ENCODE results near the gene HCAR2.
"Not testable (repeated sequence)": the region's sequence is repeated elsewhere in the genome, so short reads cannot be mapped to it uniquely, and the experiment has no call there.

Gene HCAR2

DNA sequence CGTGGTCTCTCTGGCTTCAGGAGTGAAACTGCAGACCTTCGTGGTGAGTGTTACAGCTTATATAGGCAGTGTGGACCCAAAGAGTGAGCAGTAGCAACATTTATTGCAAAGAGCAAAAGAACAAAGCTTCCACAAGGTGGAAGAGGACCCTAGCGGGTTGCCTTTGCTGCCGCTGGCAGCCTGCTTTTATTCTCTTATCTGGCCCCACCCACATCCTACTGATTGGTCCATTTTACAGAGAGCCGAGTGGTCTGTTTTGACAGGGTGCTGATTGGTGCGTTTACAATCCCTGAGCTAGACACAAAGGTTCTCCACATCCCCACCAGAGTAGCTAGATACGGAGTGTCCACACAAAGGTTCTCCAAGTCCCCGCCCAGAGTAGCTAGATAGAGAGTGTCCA is 27.1 kb downstream of the HCAR2 start:
- not testable (repeated sequence) for H3K79me1 ChIP-seq (ENCODE audit: low read depth, low read length); H3K27ac ChIP-seq (replicated peaks; ENCODE audit: low read length); H3K4me1 ChIP-seq (ENCODE audit: control insufficient read depth in 2 of 2, insufficient read depth in 1 of 2, low read depth in 1 of 2, low read length in 2 of 2); H3K36me3 ChIP-seq (replicated peaks in 1 of 2; ENCODE audit: control insufficient read depth in 2 of 2, insufficient read depth in 2 of 2, low read length in 2 of 2); DNase-seq (ENCODE audit: low spot score); H3K4ac ChIP-seq (ENCODE audit: low read length); H3K14ac ChIP-seq (ENCODE audit: low read length); H2BK120ac ChIP-seq (ENCODE audit: low read depth, low read length); H4K91ac ChIP-seq (ENCODE audit: low read depth, low read length, poor library complexity); H3K27me3 ChIP-seq (ENCODE audit: control insufficient read depth in 3 of 3, insufficient read depth in 3 of 3, low read depth in 1 of 3, low read length in 3 of 3); H2AK5ac ChIP-seq (ENCODE audit: low read depth, low read length); H2BK15ac ChIP-seq (ENCODE audit: low read length); H3K18ac ChIP-seq (ENCODE audit: low read length); H2BK5ac ChIP-seq (ENCODE audit: low read length); H3K9me3 ChIP-seq (replicated peaks in 1 of 2; ENCODE audit: control insufficient read depth in 2 of 2, insufficient read depth in 1 of 2, low read depth in 1 of 2, low read length in 2 of 2); H2BK12ac ChIP-seq (ENCODE audit: low read length); H3K4me2 ChIP-seq (ENCODE audit: insufficient read depth, low read length, poor library complexity, severe bottlenecking); H4K8ac ChIP-seq (ENCODE audit: low read depth, low read length); H2AFZ ChIP-seq (ENCODE audit: low read length); H3K4me3 ChIP-seq (ENCODE audit: low read length in 2 of 2); H3K23ac ChIP-seq (ENCODE audit: low read depth, low read length, poor library complexity); H3K9ac ChIP-seq (ENCODE audit: low read depth, low read length, poor library complexity)
- no CpG with 5 or more reads among the region's 8 CpGs for WGBS, 2 donors (ENCODE audit: extremely low coverage in 2 of 2, insufficient read length in 2 of 2, insufficient replicate concordance in 1 of 2)

DNA sequence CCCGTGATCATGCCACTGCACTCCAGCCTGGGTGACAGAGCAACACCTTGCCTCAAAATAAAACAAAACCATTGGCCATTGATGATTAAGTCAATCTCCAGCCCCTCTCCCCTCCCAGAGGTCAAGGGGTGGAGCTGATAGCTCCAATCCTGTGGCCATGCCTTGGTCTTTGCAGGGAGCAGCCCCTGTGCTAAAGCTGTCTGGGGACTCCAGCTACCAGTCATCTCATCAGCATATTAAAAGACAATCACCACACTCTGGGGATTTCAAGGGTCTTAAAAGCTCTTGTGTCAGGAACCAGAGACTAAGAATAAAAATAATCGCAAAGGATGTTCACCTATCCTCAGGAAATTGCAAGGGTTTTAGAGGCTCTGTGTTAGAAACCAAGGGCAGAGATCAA is 30.6 kb downstream of the HCAR2 start:
- Histone ChIP-seq H3K36me3 (replicated peaks in 1 of 2; ENCODE audit: control insufficient read depth in 2 of 2, insufficient read depth in 2 of 2, low read length in 2 of 2) (no peaks in the 10 kb centered on the region), H3K4me1 (ENCODE audit: control insufficient read depth in 2 of 2, insufficient read depth in 1 of 2, low read depth in 1 of 2, low read length in 2 of 2) (peaks cover 0 to 5% of the 10 kb centered on the region in 2 donors), H3K4me2 (ENCODE audit: insufficient read depth, low read length, poor library complexity, severe bottlenecking) (no peak overlapping the region), H3K23ac (ENCODE audit: low read depth, low read length, poor library complexity) (no peak overlapping the region), H2AK5ac (ENCODE audit: low read depth, low read length) (no peak overlapping the region), H2BK120ac (ENCODE audit: low read depth, low read length) (no peak overlapping the region), H3K14ac (ENCODE audit: low read length) (no peak overlapping the region), H3K4ac (ENCODE audit: low read length) (no peak overlapping the region), H3K79me1 (ENCODE audit: low read depth, low read length) (no peaks in the 10 kb centered on the region), H2AFZ (ENCODE audit: low read length) (no peak overlapping the region), H3K18ac (ENCODE audit: low read length) (no peak overlapping the region), H3K27me3 (ENCODE audit: control insufficient read depth in 3 of 3, insufficient read depth in 3 of 3, low read depth in 1 of 3, low read length in 3 of 3) (no peaks in the 10 kb centered on the region), H4K8ac (ENCODE audit: low read depth, low read length) (no peak overlapping the region), H3K4me3 (ENCODE audit: low read length in 2 of 2) (no peak overlapping the region), H2BK12ac (ENCODE audit: low read length) (no peak overlapping the region), H2BK5ac (ENCODE audit: low read length) (no peak overlapping the region), H2BK15ac (ENCODE audit: low read length) (no peak overlapping the region), H3K9ac (ENCODE audit: low read depth, low read length, poor library complexity) (no peak overlapping the region), H4K91ac (ENCODE audit: low read depth, low read length, poor library complexity) (no peak overlapping the region), H3K9me3 (replicated peaks in 1 of 2; ENCODE audit: control insufficient read depth in 2 of 2, insufficient read depth in 1 of 2, low read depth in 1 of 2, low read length in 2 of 2) (no peaks in the 10 kb centered on the region), H3K27ac (replicated peaks; ENCODE audit: low read length) (no peak overlapping the region)
- no peak for DNase-seq (ENCODE audit: low spot score)
- no CpG with 5 or more reads among the region's 2 CpGs for WGBS, 2 donors (ENCODE audit: extremely low coverage in 2 of 2, insufficient read length in 2 of 2, insufficient replicate concordance in 1 of 2)

GRCh38 chr12:122669397-122670070 is 33.6 kb downstream of the HCAR2 start:
- H2AFZ ChIP-seq (ENCODE audit: low read length): no peak overlapping the region
- DNase-seq (ENCODE audit: low spot score): no peak
- H3K14ac ChIP-seq (ENCODE audit: low read length): no peak overlapping the region
- H3K4me2 ChIP-seq (ENCODE audit: insufficient read depth, low read length, poor library complexity, severe bottlenecking): no peak overlapping the region
- peaks cover 0 to 5% of the 10 kb centered on the region in 2 donors for H3K4me1 ChIP-seq (ENCODE audit: control insufficient read depth in 2 of 2, insufficient read depth in 1 of 2, low read depth in 1 of 2, low read length in 2 of 2)
- H2AK5ac ChIP-seq (ENCODE audit: low read depth, low read length): no peak overlapping the region
- H3K18ac ChIP-seq (ENCODE audit: low read length): no peak overlapping the region
- H3K9me3 ChIP-seq (replicated peaks in 1 of 2; ENCODE audit: control insufficient read depth in 2 of 2, insufficient read depth in 1 of 2, low read depth in 1 of 2, low read length in 2 of 2): no peaks in the 10 kb centered on the region
- no peak overlapping the region for H3K4ac ChIP-seq (ENCODE audit: low read length)
- no peak overlapping the region for H2BK15ac ChIP-seq (ENCODE audit: low read length)
- no peak overlapping the region for H2BK5ac ChIP-seq (ENCODE audit: low read length)
- H3K23ac ChIP-seq (ENCODE audit: low read depth, low read length, poor library complexity): no peak overlapping the region
- H3K9ac ChIP-seq (ENCODE audit: low read depth, low read length, poor library complexity): no peak overlapping the region
- no peak overlapping the region for H3K4me3 ChIP-seq (ENCODE audit: low read length in 2 of 2)
- no peaks in the 10 kb centered on the region for H3K79me1 ChIP-seq (ENCODE audit: low read depth, low read length)
- no peak overlapping the region for H3K27ac ChIP-seq (replicated peaks; ENCODE audit: low read length)
- no peaks in the 10 kb centered on the region for H3K36me3 ChIP-seq (replicated peaks in 1 of 2; ENCODE audit: control insufficient read depth in 2 of 2, insufficient read depth in 2 of 2, low read length in 2 of 2)
- H2BK120ac ChIP-seq (ENCODE audit: low read depth, low read length): no peak overlapping the region
- no peak overlapping the region for H4K91ac ChIP-seq (ENCODE audit: low read depth, low read length, poor library complexity)
- H4K8ac ChIP-seq (ENCODE audit: low read depth, low read length): no peak overlapping the region
- H2BK12ac ChIP-seq (ENCODE audit: low read length): no peak overlapping the region
- H3K27me3 ChIP-seq (ENCODE audit: control insufficient read depth in 3 of 3, insufficient read depth in 3 of 3, low read depth in 1 of 3, low read length in 3 of 3): no peaks in the 10 kb centered on the region
- WGBS, 2 donors (ENCODE audit: extremely low coverage in 2 of 2, insufficient read length in 2 of 2, insufficient replicate concordance in 1 of 2): no CpG with 5 or more reads among the region's 5 CpGs

DNA sequence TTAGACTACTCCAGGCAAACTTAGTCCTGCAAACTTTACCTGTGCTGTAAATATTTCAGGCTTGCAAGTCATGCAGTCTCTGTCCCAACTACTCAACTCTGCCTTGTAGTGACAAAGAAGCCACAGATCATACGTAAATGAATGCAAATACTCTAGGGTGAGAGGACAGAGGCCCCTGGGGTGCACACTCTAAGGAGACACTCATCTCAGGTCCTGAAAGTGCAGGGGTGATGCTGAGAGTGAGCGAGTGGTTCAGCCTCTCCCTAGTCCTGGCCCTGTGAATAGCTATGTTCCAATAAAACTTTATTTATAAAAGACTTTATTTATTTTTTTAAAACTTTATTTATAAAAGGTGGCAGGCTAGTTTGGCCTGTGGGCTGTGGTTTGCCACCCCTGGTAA is 34.9 kb downstream of the HCAR2 start:
- no peak overlapping the region for H4K91ac ChIP-seq (ENCODE audit: low read depth, low read length, poor library complexity)
- H3K9me3 ChIP-seq (replicated peaks in 1 of 2; ENCODE audit: control insufficient read depth in 2 of 2, insufficient read depth in 1 of 2, low read depth in 1 of 2, low read length in 2 of 2): no peaks in the 10 kb centered on the region
- WGBS, 2 donors (ENCODE audit: extremely low coverage in 2 of 2, insufficient read length in 2 of 2, insufficient replicate concordance in 1 of 2): no CpG with 5 or more reads among the region's 2 CpGs
- H2BK15ac ChIP-seq (ENCODE audit: low read length): no peak overlapping the region
- peak overlapping the region; percentile 43 for H4K8ac ChIP-seq (ENCODE audit: low read depth, low read length)
- H2BK120ac ChIP-seq (ENCODE audit: low read depth, low read length): no peak overlapping the region
- no peaks in the 10 kb centered on the region for H3K79me1 ChIP-seq (ENCODE audit: low read depth, low read length)
- no peak overlapping the region for H3K4me3 ChIP-seq (ENCODE audit: low read length in 2 of 2)
- H2AK5ac ChIP-seq (ENCODE audit: low read depth, low read length): no peak overlapping the region
- H3K27ac ChIP-seq (replicated peaks; ENCODE audit: low read length): no peak overlapping the region
- no peak for DNase-seq (ENCODE audit: low spot score)
- H3K4me2 ChIP-seq (ENCODE audit: insufficient read depth, low read length, poor library complexity, severe bottlenecking): no peak overlapping the region
- no peak overlapping the region for H2AFZ ChIP-seq (ENCODE audit: low read length)
- peaks cover 0 to 5% of the 10 kb centered on the region in 2 donors for H3K4me1 ChIP-seq (ENCODE audit: control insufficient read depth in 2 of 2, insufficient read depth in 1 of 2, low read depth in 1 of 2, low read length in 2 of 2)
- no peak overlapping the region for H3K9ac ChIP-seq (ENCODE audit: low read depth, low read length, poor library complexity)
- no peaks in the 10 kb centered on the region for H3K27me3 ChIP-seq (ENCODE audit: control insufficient read depth in 3 of 3, insufficient read depth in 3 of 3, low read depth in 1 of 3, low read length in 3 of 3)
- no peak overlapping the region for H2BK12ac ChIP-seq (ENCODE audit: low read length)
- no peak overlapping the region for H2BK5ac ChIP-seq (ENCODE audit: low read length)
- no peak overlapping the region for H3K14ac ChIP-seq (ENCODE audit: low read length)
- H3K18ac ChIP-seq (ENCODE audit: low read length): peak overlapping the region; percentile 28
- H3K23ac ChIP-seq (ENCODE audit: low read depth, low read length, poor library complexity): no peak overlapping the region
- no peaks in the 10 kb centered on the region for H3K36me3 ChIP-seq (replicated peaks in 1 of 2; ENCODE audit: control insufficient read depth in 2 of 2, insufficient read depth in 2 of 2, low read length in 2 of 2)
- no peak overlapping the region for H3K4ac ChIP-seq (ENCODE audit: low read length)
